K562 (cell line): Measurements from ENCODE around the gene SLC23A2. TPM values are rescaled to one million over a fixed set of nuclear protein-coding genes. Genes with fewer than 3 reads are reported as not detected.

ENCODE experiments used
- CC2D1A ChIP-seq: fragments of 450-650 bp; IDR thresholded peaks from 2 replicates; pipeline ENCODE4 v1.6.1; 2017; ENCODE audit warnings: mild to moderate bottlenecking
- E2F3 ChIP-seq: fragments of 250-450 bp; sonication (Bioruptor Pico); IDR thresholded peaks from 2 replicates; pipeline ENCODE4 v1.4.0; 2020; ENCODE audit warnings: mild to moderate bottlenecking
- RNF2 ChIP-seq: sonication (generic); IDR thresholded peaks from 2 replicates; pipeline ENCODE4 v1.6.1; 2016
- ZNF146 ChIP-seq: IDR thresholded peaks from one replicate; pipeline ENCODE4 v1.6.1; 2018; ENCODE audit warnings: missing compliant biosample characterization; ENCODE audit not compliant: unreplicated experiment
- polyA plus RNA-seq, 8 experiments: library from polyadenylated mRNA; depleted of rRNA in 4 of 8; stranded (reverse) in 5 of 8; unstranded in 3 of 8; fragments of >200 nt; fragmentation: Nextera tagmentation in 2 of 8; fragmentation: Illumina TruSeq in 1 of 8; extraction: Ambion mirVana in 2 of 8; extraction: Trizol in 1 of 8; gene quantifications; 2 replicates each; pipeline versions ENCODE4 v1.2.1 to v1.2.3, GENCODE V29; 2011 to 2014; ENCODE audit warnings: inconsistent platforms in 1 of 8, missing spikeins in 1 of 8
- total RNA-seq, 7 experiments: library from RNA; depleted of rRNA in 6 of 7; stranded (reverse); fragments of >200 nt in 6 of 7; fragmentation: Illumina TruSeq in 2 of 7; extraction: Trizol in 2 of 7; gene quantifications; 2 replicates each; pipeline versions ENCODE4 v1.2.1 to v1.2.3, GENCODE V29; 2011 to 2021; ENCODE audit warnings: low replicate concordance in 1 of 7
- TF ChIP-seq, protein P1 (sequence below), 2 experiments: fragments of 450-650 bp; IDR thresholded peaks; 2 replicates each; pipeline ENCODE4 v1.6.1; 2016; ENCODE audit warnings: mild to moderate bottlenecking in 2 of 2, borderline replicate concordance in 1 of 2, low read depth in 1 of 2, moderate library complexity in 1 of 2

Gene SLC23A2
- total and polyA plus RNA-seq, 9 of the 15 experiments (the other 6 are each of a cell fraction or from before 2014, with no cell fraction given): 0.39 to 6.7 (median 3.2) TPM

GRCh38 chr20:4953881-4954280, 47.4 kb downstream of the SLC23A2 start (continued):
- TF ChIP-seq, protein P1, sequence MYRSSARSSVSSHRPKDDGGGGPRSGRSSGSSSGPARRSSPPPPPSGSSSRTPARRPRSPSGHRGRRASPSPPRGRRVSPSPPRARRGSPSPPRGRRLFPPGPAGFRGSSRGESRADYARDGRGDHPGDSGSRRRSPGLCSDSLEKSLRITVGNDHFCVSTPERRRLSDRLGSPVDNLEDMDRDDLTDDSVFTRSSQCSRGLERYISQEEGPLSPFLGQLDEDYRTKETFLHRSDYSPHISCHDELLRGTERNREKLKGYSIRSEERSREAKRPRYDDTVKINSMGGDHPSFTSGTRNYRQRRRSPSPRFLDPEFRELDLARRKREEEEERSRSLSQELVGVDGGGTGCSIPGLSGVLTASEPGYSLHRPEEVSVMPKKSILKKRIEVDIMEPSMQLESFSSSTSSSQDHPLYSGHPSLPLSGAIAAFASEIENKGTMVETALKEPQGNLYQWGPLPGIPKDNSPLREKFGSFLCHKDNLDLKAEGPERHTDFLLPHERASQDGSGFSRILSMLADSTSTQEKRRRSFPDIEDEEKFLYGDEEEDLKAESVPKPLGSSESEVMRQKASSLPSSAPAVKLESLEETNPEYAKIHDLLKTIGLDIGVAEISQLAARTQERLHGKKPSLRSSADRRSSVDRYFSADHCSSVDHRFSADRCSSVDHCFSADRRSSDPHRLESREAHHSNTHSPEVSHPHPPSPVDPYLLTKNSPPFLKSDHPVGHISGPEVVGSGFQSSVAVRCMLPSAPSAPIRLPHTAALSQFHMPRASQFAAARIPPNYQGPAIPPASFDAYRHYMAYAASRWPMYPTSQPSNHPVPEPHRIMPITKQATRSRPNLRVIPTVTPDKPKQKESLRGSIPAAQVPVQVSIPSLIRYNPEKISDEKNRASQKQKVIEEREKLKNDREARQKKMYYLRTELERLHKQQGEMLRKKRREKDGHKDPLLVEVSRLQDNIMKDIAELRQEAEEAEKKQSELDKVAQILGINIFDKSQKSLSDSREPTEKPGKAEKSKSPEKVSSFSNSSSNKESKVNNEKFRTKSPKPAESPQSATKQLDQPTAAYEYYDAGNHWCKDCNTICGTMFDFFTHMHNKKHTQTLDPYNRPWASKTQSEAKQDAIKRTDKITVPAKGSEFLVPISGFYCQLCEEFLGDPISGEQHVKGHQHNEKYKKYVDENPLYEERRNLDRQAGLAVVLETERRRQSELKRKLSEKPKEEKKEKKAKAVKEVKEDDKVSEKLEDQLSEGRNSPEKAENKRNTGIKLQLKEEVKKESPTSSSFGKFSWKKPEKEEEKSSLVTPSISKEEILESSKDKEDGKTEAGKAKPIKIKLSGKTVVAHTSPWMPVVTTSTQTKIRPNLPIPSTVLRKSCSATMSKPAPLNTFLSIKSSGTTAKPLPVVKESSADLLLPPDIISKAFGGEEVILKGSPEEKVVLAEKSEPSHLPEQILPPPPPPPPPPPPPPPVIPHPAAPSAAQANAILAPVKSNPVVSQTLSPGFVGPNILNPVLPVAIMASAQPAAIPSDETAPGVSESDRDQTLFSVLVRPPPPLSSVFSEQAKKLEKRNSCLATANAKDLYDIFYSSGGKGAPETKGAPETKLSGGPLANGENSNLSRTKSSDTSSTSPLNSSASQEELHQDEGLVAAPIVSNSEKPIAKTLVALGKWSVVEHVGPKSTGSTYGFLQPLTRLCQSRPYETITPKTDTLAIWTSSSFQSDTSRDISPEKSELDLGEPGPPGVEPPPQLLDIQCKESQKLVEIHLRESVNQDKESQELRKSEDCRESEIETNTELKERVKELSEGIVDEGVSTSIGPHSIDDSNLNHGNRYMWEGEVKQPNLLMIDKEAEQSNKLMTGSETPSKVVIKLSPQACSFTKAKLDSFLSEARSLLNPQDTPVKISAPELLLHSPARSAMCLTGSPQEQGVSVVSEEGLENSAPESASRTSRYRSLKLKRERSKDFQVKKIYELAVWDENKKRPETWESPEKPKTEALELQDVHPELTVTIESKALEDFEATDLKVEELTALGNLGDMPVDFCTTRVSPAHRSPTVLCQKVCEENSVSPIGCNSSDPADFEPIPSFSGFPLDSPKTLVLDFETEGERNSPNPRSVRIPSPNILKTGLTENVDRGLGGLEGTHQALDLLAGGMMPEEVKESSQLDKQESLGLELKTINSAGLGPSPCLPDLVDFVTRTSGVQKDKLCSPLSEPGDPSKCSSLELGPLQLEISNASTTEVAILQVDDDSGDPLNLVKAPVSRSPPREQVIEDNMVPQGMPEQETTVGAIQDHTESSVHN (IDR thresholded peaks at IDR 0.05; ENCODE audit: borderline replicate concordance in 1 of 2, low read depth in 1 of 2): no peak
- TF ChIP-seq E2F3 (no peak), ZNF146 (no peak), CC2D1A (no peak), RNF2 (no peak)
